AG10803 (cell line): Measurements from ENCODE around the gene KICS2.

Experiments used
- DNase-seq: peaks from one replicate; pipeline ENCODE4 v3.0.0; 2010; ENCODE audit warnings: low read depth
- H3K4me3 ChIP-seq: 2 replicates; pipeline ENCODE4 v1.5.1; 2011; ENCODE audit warnings: mild to moderate bottlenecking, low read length, control low read depth
- CTCF ChIP-seq: conservative IDR thresholded peaks from 2 replicates; pipeline ENCODE4 v1.5.1; 2011; ENCODE audit warnings: mild to moderate bottlenecking, low read length, control low read depth, inconsistent platforms

Gene KICS2

GRCh38 chr12:64236549-64236948 lies 14.5 kb upstream of the KICS2 start:
- H3K4me3 ChIP-seq: no peak overlapping the region
- peak; percentile 20; the same call in 1 of the 2 replicates for TF ChIP-seq CTCF
- peak; percentile 26 for DNase-seq

- H3K4me3 ChIP-seq: no peak overlapping the region
- no peak for TF ChIP-seq CTCF
- peak; percentile 43 for DNase-seq
Observed at GRCh38 chr12:64232196-64232595, 10.1 kb upstream of the KICS2 start.

- DNase-seq: no peak
- no peak overlapping the region for H3K4me3 ChIP-seq
- no peak for TF ChIP-seq CTCF
Observed at GRCh38 chr12:64229796-64230195, 7.7 kb upstream of the KICS2 start.

GRCh38 chr12:64229240-64229639 lies 7.1 kb upstream of the KICS2 start:
- H3K4me3 ChIP-seq: no peak overlapping the region
- no peak for TF ChIP-seq CTCF
- no peak for DNase-seq

- TF ChIP-seq CTCF: no peak
- H3K4me3 ChIP-seq: no peak overlapping the region
- no peak for DNase-seq
Observed at GRCh38 chr12:64225626-64226025, 3.5 kb upstream of the KICS2 start.

- no peak for TF ChIP-seq CTCF
- peak overlapping the region; percentile 88 for H3K4me3 ChIP-seq
- peak; percentile 77 for DNase-seq
Observed at GRCh38 chr12:64221651-64222008, 466 bp downstream of the KICS2 start.

- no peak overlapping the region for H3K4me3 ChIP-seq
- no peak for DNase-seq
Observed at GRCh38 chr12:64220046-64220445, 2.0 kb downstream of the KICS2 start.

More at GRCh38 chr12:64220046-64220445, 2.0 kb downstream of the KICS2 start:
- TF ChIP-seq CTCF: no peak
